Measurements from ENCODE around the gene SH3YL1.

GRCh38 chr2:208335-208734 is 55.5 kb downstream of the SH3YL1 start:
- TF ChIP-seq CTCF (IDR thresholded peaks at IDR 0.05; ENCODE audit: insufficient read depth, low read length, poor library complexity, severe bottlenecking), result no peak
- TF ChIP-seq EZH2phosphoT487 (conservative IDR thresholded peaks at IDR 0.05; ENCODE audit: low read length), result no peak

Data from SU-DHL-6 (cell line).